IPS-NIHi7 (cell line): ENCODE data around the gene PROZ.

ENCODE experiments used
- DNase-seq: peaks from one replicate; pipeline ENCODE4 v3.0.0; 2012; ENCODE audit warnings: mixed read lengths; ENCODE audit errors: extremely low spot score

The PROZ gene

GRCh38 chr13:113119822-113120189 lies 38.6 kb upstream of the PROZ start:
- DNase-seq, result no peak

- DNase-seq, result no peak
Observed at GRCh38 chr13:113120300-113121182, 37.9 kb upstream of the PROZ start.

GRCh38 chr13:113121183-113121927 lies 37.1 kb upstream of the PROZ start:
- no peak for DNase-seq

GRCh38 chr13:113121928-113122471 lies 36.4 kb upstream of the PROZ start:
- DNase-seq, result no peak

- peak; percentile 83 for DNase-seq
Observed at GRCh38 chr13:113122550-113123225, 35.8 kb upstream of the PROZ start, which contains the start of gene F10. F10 (plus strand) TSS chr13:113122799; CDS start chr13:113122856, 57 bp downstream.

GRCh38 chr13:113123226-113124201 lies 34.9 kb upstream of the PROZ start:
- peak; percentile 63 for DNase-seq

- no peak for DNase-seq
Observed at GRCh38 chr13:113124211-113124970, 34.1 kb upstream of the PROZ start.

GRCh38 chr13:113125506-113126264 lies 32.8 kb upstream of the PROZ start:
- no peak for DNase-seq

GRCh38 chr13:113126265-113127150 lies 31.9 kb upstream of the PROZ start:
- DNase-seq, result no peak

- peak; percentile 61 for DNase-seq
Observed at GRCh38 chr13:113129480-113129879, 29.0 kb upstream of the PROZ start.

GRCh38 chr13:113129921-113130750 lies 28.3 kb upstream of the PROZ start:
- no peak for DNase-seq

GRCh38 chr13:113135281-113135760 lies 23.1 kb upstream of the PROZ start:
- no peak for DNase-seq

- DNase-seq, result no peak
Observed at GRCh38 chr13:113137691-113138298, 20.7 kb upstream of the PROZ start.

- no peak for DNase-seq
Observed at GRCh38 chr13:113138792-113139551, 19.5 kb upstream of the PROZ start.

- no peak for DNase-seq
Observed at GRCh38 chr13:113139577-113139976, 18.9 kb upstream of the PROZ start.
